Measurements from ENCODE around the gene SH3BP1. TPM values are rescaled to one million over a fixed set of nuclear protein-coding genes. Genes with fewer than 3 reads are reported as not detected.

SH3BP1 gene
- total RNA-seq, 1 donor from 2014 or later, result 10.3 TPM

GRCh38 chr22:37626144-37626543 is 13.3 kb upstream of the SH3BP1 start:
- Mint-ChIP-seq H3K36me3 (peaks cover 8% of the 10 kb centered on the region), H3K27me3 (ENCODE audit: insufficient read depth, low read depth) (peaks cover 2% of the 10 kb centered on the region), H3K9me3 (no peaks in the 10 kb centered on the region), H3K4me3 (no peak overlapping the region), H3K27ac (no peak overlapping the region), H3K4me1 (peaks cover 7% of the 10 kb centered on the region)
- no peak overlapping the region for H2AFZ ChIP-seq (replicated peaks)
- H3F3A ChIP-seq (ENCODE audit: low read depth), result peaks cover 5% of the 10 kb centered on the region
- H3K79me2 ChIP-seq (ENCODE audit: low read depth), result no peaks in the 10 kb centered on the region
- peaks cover 4% of the 10 kb centered on the region for H3K4me1 ChIP-seq
- no peaks in the 10 kb centered on the region for H3K9me3 ChIP-seq (ENCODE audit: low read depth)
- TF ChIP-seq EZH2 (IDR thresholded peaks at IDR 0.05) (no peak), EZH2phosphoT487 (IDR thresholded peaks at IDR 0.05) (no peak)
- TF ChIP-seq, protein P1, sequence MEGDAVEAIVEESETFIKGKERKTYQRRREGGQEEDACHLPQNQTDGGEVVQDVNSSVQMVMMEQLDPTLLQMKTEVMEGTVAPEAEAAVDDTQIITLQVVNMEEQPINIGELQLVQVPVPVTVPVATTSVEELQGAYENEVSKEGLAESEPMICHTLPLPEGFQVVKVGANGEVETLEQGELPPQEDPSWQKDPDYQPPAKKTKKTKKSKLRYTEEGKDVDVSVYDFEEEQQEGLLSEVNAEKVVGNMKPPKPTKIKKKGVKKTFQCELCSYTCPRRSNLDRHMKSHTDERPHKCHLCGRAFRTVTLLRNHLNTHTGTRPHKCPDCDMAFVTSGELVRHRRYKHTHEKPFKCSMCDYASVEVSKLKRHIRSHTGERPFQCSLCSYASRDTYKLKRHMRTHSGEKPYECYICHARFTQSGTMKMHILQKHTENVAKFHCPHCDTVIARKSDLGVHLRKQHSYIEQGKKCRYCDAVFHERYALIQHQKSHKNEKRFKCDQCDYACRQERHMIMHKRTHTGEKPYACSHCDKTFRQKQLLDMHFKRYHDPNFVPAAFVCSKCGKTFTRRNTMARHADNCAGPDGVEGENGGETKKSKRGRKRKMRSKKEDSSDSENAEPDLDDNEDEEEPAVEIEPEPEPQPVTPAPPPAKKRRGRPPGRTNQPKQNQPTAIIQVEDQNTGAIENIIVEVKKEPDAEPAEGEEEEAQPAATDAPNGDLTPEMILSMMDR (IDR thresholded peaks at IDR 0.05), result no peak
- no peak overlapping the region for H3K4me3 ChIP-seq
- H3K27ac ChIP-seq, result no peak overlapping the region
- H3K9ac ChIP-seq, result no peak overlapping the region
- no peaks in the 10 kb centered on the region for H4K20me1 ChIP-seq (ENCODE audit: low read depth)
- no peak for DNase-seq (ENCODE audit: low spot score)
- H3K4me2 ChIP-seq, result no peak overlapping the region
- no peaks in the 10 kb centered on the region for H3K36me3 ChIP-seq
- H3K27me3 ChIP-seq, result no peaks in the 10 kb centered on the region

DNA sequence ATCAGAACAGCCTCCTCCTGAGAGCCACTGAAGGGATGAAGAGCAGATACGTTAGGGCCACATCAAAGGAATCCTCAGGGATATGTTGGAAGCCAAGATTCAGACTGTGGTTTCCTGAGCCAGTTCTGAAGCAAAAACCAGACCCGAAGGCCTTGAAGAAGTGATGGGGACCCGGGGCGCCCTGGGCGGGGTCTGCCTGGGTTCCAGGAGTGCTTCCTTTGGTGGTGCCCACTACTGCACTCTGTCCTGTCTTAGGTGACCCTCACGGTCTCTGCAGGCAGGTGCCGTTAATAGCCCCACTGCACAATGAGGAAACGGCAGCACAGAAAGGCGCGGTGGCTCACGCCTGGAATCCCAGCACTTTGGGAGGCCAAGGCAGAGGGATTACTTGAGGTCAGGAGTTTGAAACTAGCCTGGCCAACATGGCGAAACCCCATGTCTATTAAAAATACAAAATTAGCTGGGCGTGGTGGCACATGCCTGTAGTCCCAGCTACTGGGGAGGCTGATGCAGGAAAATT is 12.9 kb upstream of the SH3BP1 start:
- Mint-ChIP-seq H3K36me3 (peaks cover 8% of the 10 kb centered on the region), H3K27ac (no peak overlapping the region), H3K9me3 (no peaks in the 10 kb centered on the region), H3K4me3 (no peak overlapping the region), H3K27me3 (ENCODE audit: insufficient read depth, low read depth) (peaks cover 2% of the 10 kb centered on the region), H3K4me1 (peaks cover 7% of the 10 kb centered on the region)
- H2AFZ ChIP-seq (replicated peaks), result no peak overlapping the region
- H3K9ac ChIP-seq, result no peak overlapping the region
- H3K36me3 ChIP-seq, result no peaks in the 10 kb centered on the region
- DNase-seq (ENCODE audit: low spot score), result no peak
- no peaks in the 10 kb centered on the region for H3K9me3 ChIP-seq (ENCODE audit: low read depth)
- H4K20me1 ChIP-seq (ENCODE audit: low read depth), result no peaks in the 10 kb centered on the region
- peaks cover 5% of the 10 kb centered on the region for H3F3A ChIP-seq (ENCODE audit: low read depth)
- H3K27ac ChIP-seq, result no peak overlapping the region
- no peaks in the 10 kb centered on the region for H3K79me2 ChIP-seq (ENCODE audit: low read depth)
- H3K4me3 ChIP-seq, result no peak overlapping the region
- no peak for TF ChIP-seq EZH2 (IDR thresholded peaks at IDR 0.05)
- TF ChIP-seq, protein P1 (IDR thresholded peaks at IDR 0.05), result no peak
- TF ChIP-seq EZH2phosphoT487 (IDR thresholded peaks at IDR 0.05), result no peak
- peaks cover 4% of the 10 kb centered on the region for H3K4me1 ChIP-seq
- no peaks in the 10 kb centered on the region for H3K27me3 ChIP-seq
- no peak overlapping the region for H3K4me2 ChIP-seq

GRCh38 chr22:37627121-37627520 is 12.3 kb upstream of the SH3BP1 start:
- H3K36me3 ChIP-seq, result no peaks in the 10 kb centered on the region
- H3K79me2 ChIP-seq (ENCODE audit: low read depth), result no peaks in the 10 kb centered on the region
- no peaks in the 10 kb centered on the region for H3K9me3 ChIP-seq (ENCODE audit: low read depth)
- no peak overlapping the region for H2AFZ ChIP-seq (replicated peaks)
- no peak for DNase-seq (ENCODE audit: low spot score)
- H3K9ac ChIP-seq, result no peak overlapping the region
- Mint-ChIP-seq H3K4me3 (no peak overlapping the region), H3K4me1 (peaks cover 7% of the 10 kb centered on the region), H3K36me3 (peaks cover 8% of the 10 kb centered on the region), H3K9me3 (no peaks in the 10 kb centered on the region), H3K27me3 (ENCODE audit: insufficient read depth, low read depth) (peaks cover 2% of the 10 kb centered on the region), H3K27ac (no peak overlapping the region)
- no peak overlapping the region for H3K27ac ChIP-seq
- H3K27me3 ChIP-seq, result no peaks in the 10 kb centered on the region
- H3K4me1 ChIP-seq, result peaks cover 4% of the 10 kb centered on the region
- no peaks in the 10 kb centered on the region for H4K20me1 ChIP-seq (ENCODE audit: low read depth)
- H3F3A ChIP-seq (ENCODE audit: low read depth), result peaks cover 5% of the 10 kb centered on the region
- TF ChIP-seq EZH2 (IDR thresholded peaks at IDR 0.05) (no peak), EZH2phosphoT487 (IDR thresholded peaks at IDR 0.05) (no peak)
- TF ChIP-seq, protein P1 (IDR thresholded peaks at IDR 0.05), result no peak
- no peak overlapping the region for H3K4me3 ChIP-seq
- H3K4me2 ChIP-seq, result no peak overlapping the region
